Calu3 (cell line): ENCODE results near the gene CIB2. TPM values are rescaled to one million over a fixed set of nuclear protein-coding genes. Genes with fewer than 3 reads are reported as not detected.

Experiments used
- BruUV-seq: library from RNA; stranded (reverse); fragments of 400-500 nt; replicated peaks from 2 replicates; lab custom pipeline; 2021; lab: Mats Ljungman, UMichigan
- CTCF ChIA-PET: fragments of 300-600 bp; sonication (Branson Sonifier 250); formaldehyde crosslinking; loops from one replicate; lab custom pipeline; 2022; ENCODE audit warnings: antibody characterized with exemption; lab: Charles Lee
- DNase-seq: peaks from one replicate; pipeline ENCODE4 v3.0.0; 2022
- H3K27ac Mint-ChIP-seq: one replicate; pipeline ENCODE4 v1.8.0; 2022; ENCODE audit warnings: mixed read lengths; ENCODE audit not compliant: unreplicated experiment
- H3K27me3 Mint-ChIP-seq: one replicate; pipeline ENCODE4 v1.8.0; 2022; ENCODE audit warnings: mixed read lengths; ENCODE audit not compliant: unreplicated experiment
- H3K36me3 Mint-ChIP-seq: one replicate; pipeline ENCODE4 v1.8.0; 2022; ENCODE audit warnings: mild to moderate bottlenecking, moderate library complexity, mixed read lengths; ENCODE audit not compliant: insufficient read depth, unreplicated experiment
- H3K4me1 Mint-ChIP-seq: one replicate; pipeline ENCODE4 v1.8.0; 2022; ENCODE audit warnings: mild to moderate bottlenecking, low read depth, mixed read lengths; ENCODE audit not compliant: unreplicated experiment
- H3K4me3 Mint-ChIP-seq: one replicate; pipeline ENCODE4 v1.8.0; 2022; ENCODE audit warnings: mild to moderate bottlenecking, low read depth, moderate library complexity, mixed read lengths; ENCODE audit not compliant: unreplicated experiment
- H3K9me3 Mint-ChIP-seq: one replicate; pipeline ENCODE4 v1.8.0; 2022; ENCODE audit warnings: low read depth, mixed read lengths; ENCODE audit not compliant: unreplicated experiment
- CTCF ChIP-seq: fragments of 200-600 bp; IDR thresholded peaks from one replicate; pipeline ENCODE4 v1.8.0; 2022; ENCODE audit warnings: antibody characterized with exemption; ENCODE audit not compliant: unreplicated experiment
- intact Hi-C: fragments of 100-400 bp; cut with micrococcal nuclease; formaldehyde crosslinking; loops from one replicate; pipeline ENCODE4 v1.10.0; 2022; ENCODE audit not compliant: unreplicated experiment
- total RNA-seq: library from RNA; stranded (reverse); gene quantifications from 2 replicates; pipeline ENCODE4 v1.2.3, GENCODE V29; 2022

CIB2 gene
- total RNA-seq, 1 experiment from 2014 or later = 15.7 TPM

- peaks cover 4% of the 10 kb centered on the region for H3K36me3 Mint-ChIP-seq
- no peaks in the 10 kb centered on the region for H3K9me3 Mint-ChIP-seq
- no peak overlapping the region for H3K4me3 Mint-ChIP-seq
- peaks cover 17% of the 10 kb centered on the region for H3K4me1 Mint-ChIP-seq
- CTCF ChIA-PET = interaction anchor here (1.1 to 3.8 kb wide), 8 partner anchors 39 to 205 kb away, joined by 4 to 40 read pairs (median 4); no protein-coding TSS in a partner anchor
- intact Hi-C loops = no loop called here
- H3K27ac Mint-ChIP-seq = no peak overlapping the region
- no peak for TF ChIP-seq CTCF
- BruUV-seq = no TSS peak
- no peak for DNase-seq
- no peaks in the 10 kb centered on the region for H3K27me3 Mint-ChIP-seq
These were observed 23.8 kb downstream of the CIB2 start for GRCh38 chr15:78107471-78107870.

GRCh38 chr15:78105476-78106241 is 25.6 kb downstream of the CIB2 start:
- H3K4me1 Mint-ChIP-seq = peaks cover 17% of the 10 kb centered on the region
- intact Hi-C loops = no loop called here

GRCh38 chr15:78104566-78105475 is 26.4 kb downstream of the CIB2 start:
- no peak for DNase-seq
- TSS peak; percentile 49 for BruUV-seq
- no peaks in the 10 kb centered on the region for H3K9me3 Mint-ChIP-seq
- no peak for TF ChIP-seq CTCF
- H3K27me3 Mint-ChIP-seq = no peaks in the 10 kb centered on the region
- H3K27ac Mint-ChIP-seq = no peak overlapping the region
- no peak overlapping the region for H3K4me3 Mint-ChIP-seq
- H3K36me3 Mint-ChIP-seq = peaks cover 4% of the 10 kb centered on the region
- H3K4me1 Mint-ChIP-seq = peaks cover 17% of the 10 kb centered on the region
- intact Hi-C loops = no loop called here
- CTCF ChIA-PET = interaction anchor here (0.6 to 0.7 kb wide), 2 partner anchors 8 to 29 kb away, joined by 3 to 4 read pairs; no protein-coding TSS in a partner anchor

More at GRCh38 chr15:78105476-78106241, 25.6 kb downstream of the CIB2 start:
- H3K27me3 Mint-ChIP-seq = no peaks in the 10 kb centered on the region
- H3K9me3 Mint-ChIP-seq = no peaks in the 10 kb centered on the region
- no peak overlapping the region for H3K4me3 Mint-ChIP-seq
- DNase-seq = no peak
- TF ChIP-seq CTCF = no peak
- no peak overlapping the region for H3K27ac Mint-ChIP-seq
- BruUV-seq = no TSS peak
- CTCF ChIA-PET = interaction anchor here (1.1 kb wide), 1 partner anchor 82 kb away, joined by 4 read pairs; no protein-coding TSS in a partner anchor
- H3K36me3 Mint-ChIP-seq = peaks cover 4% of the 10 kb centered on the region

- TF ChIP-seq CTCF = no peak
- CTCF ChIA-PET = interaction anchor here (0.6 to 0.7 kb wide), 2 partner anchors 9 to 28 kb away, joined by 3 to 4 read pairs; no protein-coding TSS in a partner anchor
- intact Hi-C loops = no loop called here
- peaks cover 16% of the 10 kb centered on the region for H3K4me1 Mint-ChIP-seq
- BruUV-seq = no TSS peak
- no peak overlapping the region for H3K27ac Mint-ChIP-seq
- no peak overlapping the region for H3K4me3 Mint-ChIP-seq
- H3K27me3 Mint-ChIP-seq = no peaks in the 10 kb centered on the region
- H3K9me3 Mint-ChIP-seq = no peaks in the 10 kb centered on the region
- H3K36me3 Mint-ChIP-seq = peaks cover 4% of the 10 kb centered on the region
- no peak for DNase-seq
These were observed 27.1 kb downstream of the CIB2 start for GRCh38 chr15:78104119-78104479.
